ENCODE measurements around the gene SERP1. TPM values are rescaled to one million over a fixed set of nuclear protein-coding genes. Genes with fewer than 3 reads are reported as not detected.

SERP1 gene
- total RNA-seq, 1 donor from 2014 or later, result 68.2 TPM

Other genes starting within 250 kb of the SERP1 start
- gene TSC22D2, start 138.2 kb downstream of the SERP1 start, total RNA-seq, result 12.7 and 15.1 TPM in 2 replicates
- gene EIF2A, start 291 bp upstream of the SERP1 start, total RNA-seq, result 124 and 179 TPM in 2 replicates
- 110 and 163 TPM in 2 replicates for gene SELENOT, start 56.8 kb upstream of the SERP1 start, total RNA-seq
- not detected in 2 replicates for gene ERICH6, start 157.4 kb upstream of the SERP1 start, total RNA-seq
- 25.4 and 46.4 TPM in 2 replicates for gene SIAH2, start 216.7 kb upstream of the SERP1 start, total RNA-seq

Data from myocyte (in vitro differentiated cells).